OCI-LY1 (cell line): Measurements from ENCODE around the gene CASP3.

Experiments
- H2AFZ ChIP-seq: fragments of 200-600 bp; sonication (generic), shearing (Covaris generic); 2 replicates; pipeline ENCODE4 v1.6.0; 2014; ENCODE audit warnings: antibody characterized with exemption, mild to moderate bottlenecking, low read length
- H3F3A ChIP-seq: fragments of 200-600 bp; sonication (generic), shearing (Covaris generic); 2 replicates; pipeline ENCODE4 v1.6.0; 2014; ENCODE audit warnings: mild to moderate bottlenecking, antibody characterized with exemption, low read length, moderate library complexity; ENCODE audit not compliant: insufficient read depth
- H3K27ac ChIP-seq: fragments of 200-600 bp; sonication (generic); 2 replicates; pipeline ENCODE4 v1.5.1; 2014; ENCODE audit warnings: low read length, mixed run types, mild to moderate bottlenecking, low read depth; ENCODE audit not compliant: poor library complexity, severe bottlenecking
- H3K27me3 ChIP-seq: fragments of 200-600 bp; sonication (generic); 2 replicates; pipeline ENCODE4 v1.6.0; 2014; ENCODE audit warnings: antibody characterized with exemption, mild to moderate bottlenecking, low read length, moderate library complexity; ENCODE audit not compliant: insufficient read depth
- H3K36me3 ChIP-seq: fragments of 200-600 bp; sonication (generic); 2 replicates; pipeline ENCODE4 v1.6.1; 2014; ENCODE audit warnings: mild to moderate bottlenecking, antibody characterized with exemption, low read length, moderate library complexity, mixed read lengths; ENCODE audit not compliant: insufficient read depth
- H3K4me1 ChIP-seq: fragments of 200-600 bp; sonication (generic); 2 replicates; pipeline ENCODE4 v1.5.1; 2014; ENCODE audit warnings: mild to moderate bottlenecking, low read length, moderate library complexity; ENCODE audit not compliant: insufficient read depth, severe bottlenecking
- H3K4me2 ChIP-seq: fragments of 200-600 bp; sonication (generic), shearing (Covaris generic); 2 replicates; pipeline ENCODE4 v1.6.1; 2014; ENCODE audit warnings: low read length
- H3K4me3 ChIP-seq: fragments of 200-600 bp; sonication (generic); 2 replicates; pipeline ENCODE4 v1.5.1; 2014; ENCODE audit warnings: low read length, low read depth, mild to moderate bottlenecking, mixed read lengths; ENCODE audit not compliant: poor library complexity, severe bottlenecking
- H3K79me2 ChIP-seq: fragments of 200-600 bp; shearing (Covaris generic); 2 replicates; pipeline ENCODE4 v1.6.1; 2016; ENCODE audit warnings: mixed run types, low read length, mixed read lengths; ENCODE audit not compliant: insufficient read depth
- H3K9ac ChIP-seq: fragments of 200-600 bp; sonication (generic), shearing (Covaris generic); 2 replicates; pipeline ENCODE4 v1.6.1; 2014; ENCODE audit warnings: mild to moderate bottlenecking, low read length, mixed read lengths
- H3K9me2 ChIP-seq: fragments of 200-600 bp; sonication (generic), shearing (Covaris generic); 2 replicates; pipeline ENCODE4 v1.6.1; 2014; ENCODE audit warnings: low read depth, mild to moderate bottlenecking, low read length, mixed read lengths
- H3K9me3 ChIP-seq: fragments of 200-600 bp; shearing (Covaris generic); 2 replicates; pipeline ENCODE4 v1.6.1; 2014; ENCODE audit warnings: low read length, mixed read lengths
- H4K20me1 ChIP-seq: fragments of 200-600 bp; sonication (generic), shearing (Covaris generic); 2 replicates; pipeline ENCODE4 v1.6.0; 2016; ENCODE audit warnings: mild to moderate bottlenecking, low read length; ENCODE audit not compliant: insufficient read depth
- EZH2 ChIP-seq: fragments of 200-600 bp; sonication (generic), shearing (Covaris generic); IDR thresholded peaks from 2 replicates; pipeline ENCODE4 v1.8.0; 2017; ENCODE audit warnings: borderline replicate concordance, mixed run types, mild to moderate bottlenecking, antibody characterized with exemption, low read length, moderate library complexity, mixed read lengths
- TF ChIP-seq, protein P1 (sequence below): fragments of 200-600 bp; sonication (generic), shearing (Covaris generic); IDR thresholded peaks from 2 replicates; pipeline ENCODE4 v1.5.1; 2017; ENCODE audit warnings: mild to moderate bottlenecking, antibody characterized with exemption, low read length, moderate library complexity, mixed read lengths

Gene CASP3

DNA sequence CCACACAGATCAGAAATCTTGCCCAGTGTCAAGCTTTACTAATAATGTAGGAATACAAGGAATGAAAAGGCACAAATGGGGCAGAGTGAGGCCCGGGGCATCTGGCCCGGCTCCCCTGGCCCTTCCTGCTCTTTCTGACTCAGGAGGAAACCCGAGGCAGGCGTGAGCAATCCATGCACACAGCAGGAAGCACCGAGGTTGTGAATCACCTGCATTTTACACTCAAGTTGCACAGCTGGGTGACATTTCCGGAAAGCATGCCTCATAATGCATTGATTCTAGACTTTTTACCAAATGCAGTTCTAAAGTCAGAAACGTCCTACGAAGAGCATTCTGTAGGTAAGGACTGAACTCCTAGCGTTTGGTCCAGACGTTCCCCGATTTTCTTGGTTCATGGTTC lies 39.2 kb upstream of the CASP3 start:
- no peak overlapping the region for H3K4me3 ChIP-seq
- no peaks in the 10 kb centered on the region for H3K27me3 ChIP-seq
- no peaks in the 10 kb centered on the region for H4K20me1 ChIP-seq
- no peak overlapping the region for H3K4me2 ChIP-seq
- no peak overlapping the region for H3K27ac ChIP-seq
- peaks cover 7% of the 10 kb centered on the region for H3K4me1 ChIP-seq
- TF ChIP-seq EZH2: no peak
- TF ChIP-seq, protein P1, sequence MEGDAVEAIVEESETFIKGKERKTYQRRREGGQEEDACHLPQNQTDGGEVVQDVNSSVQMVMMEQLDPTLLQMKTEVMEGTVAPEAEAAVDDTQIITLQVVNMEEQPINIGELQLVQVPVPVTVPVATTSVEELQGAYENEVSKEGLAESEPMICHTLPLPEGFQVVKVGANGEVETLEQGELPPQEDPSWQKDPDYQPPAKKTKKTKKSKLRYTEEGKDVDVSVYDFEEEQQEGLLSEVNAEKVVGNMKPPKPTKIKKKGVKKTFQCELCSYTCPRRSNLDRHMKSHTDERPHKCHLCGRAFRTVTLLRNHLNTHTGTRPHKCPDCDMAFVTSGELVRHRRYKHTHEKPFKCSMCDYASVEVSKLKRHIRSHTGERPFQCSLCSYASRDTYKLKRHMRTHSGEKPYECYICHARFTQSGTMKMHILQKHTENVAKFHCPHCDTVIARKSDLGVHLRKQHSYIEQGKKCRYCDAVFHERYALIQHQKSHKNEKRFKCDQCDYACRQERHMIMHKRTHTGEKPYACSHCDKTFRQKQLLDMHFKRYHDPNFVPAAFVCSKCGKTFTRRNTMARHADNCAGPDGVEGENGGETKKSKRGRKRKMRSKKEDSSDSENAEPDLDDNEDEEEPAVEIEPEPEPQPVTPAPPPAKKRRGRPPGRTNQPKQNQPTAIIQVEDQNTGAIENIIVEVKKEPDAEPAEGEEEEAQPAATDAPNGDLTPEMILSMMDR: no peak
- no peak overlapping the region for H2AFZ ChIP-seq
- peaks cover 13% of the 10 kb centered on the region; the same call in 1 of the 2 replicates for H3K36me3 ChIP-seq
- H3K9me3 ChIP-seq: no peaks in the 10 kb centered on the region
- H3K9me2 ChIP-seq: no peaks in the 10 kb centered on the region
- H3K79me2 ChIP-seq: no peaks in the 10 kb centered on the region
- no peaks in the 10 kb centered on the region for H3F3A ChIP-seq
- H3K9ac ChIP-seq: no peak overlapping the region

DNA sequence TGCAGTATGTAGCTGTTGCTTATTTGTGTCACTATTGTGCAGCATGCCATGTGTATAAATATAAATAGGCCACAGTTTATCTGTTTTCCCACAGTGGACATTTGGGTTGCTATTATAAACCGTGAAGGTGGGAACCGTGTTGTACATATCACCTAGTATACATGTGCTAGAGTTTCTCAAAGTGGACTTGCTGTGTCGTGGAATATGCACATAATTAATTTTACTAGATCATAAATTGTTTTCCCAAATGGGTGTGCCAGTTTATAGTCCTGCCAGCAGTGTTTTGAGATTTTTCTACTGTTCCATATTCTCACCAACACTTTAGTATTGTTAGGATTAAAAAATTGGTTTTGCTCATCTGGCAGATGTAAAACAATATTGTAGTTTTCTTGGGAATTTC lies 38.8 kb upstream of the CASP3 start:
- Histone ChIP-seq H2AFZ (no peak overlapping the region), H3K4me1 (peaks cover 7% of the 10 kb centered on the region), H3K27ac (no peak overlapping the region), H3K9me2 (no peaks in the 10 kb centered on the region), H4K20me1 (no peaks in the 10 kb centered on the region), H3F3A (no peaks in the 10 kb centered on the region), H3K27me3 (no peaks in the 10 kb centered on the region), H3K4me2 (no peak overlapping the region), H3K9me3 (no peaks in the 10 kb centered on the region), H3K9ac (no peak overlapping the region), H3K36me3 (peaks cover 10% of the 10 kb centered on the region; the same call in 1 of the 2 replicates), H3K4me3 (no peak overlapping the region), H3K79me2 (no peaks in the 10 kb centered on the region)
- TF ChIP-seq, protein P1: no peak
- no peak for TF ChIP-seq EZH2

DNA sequence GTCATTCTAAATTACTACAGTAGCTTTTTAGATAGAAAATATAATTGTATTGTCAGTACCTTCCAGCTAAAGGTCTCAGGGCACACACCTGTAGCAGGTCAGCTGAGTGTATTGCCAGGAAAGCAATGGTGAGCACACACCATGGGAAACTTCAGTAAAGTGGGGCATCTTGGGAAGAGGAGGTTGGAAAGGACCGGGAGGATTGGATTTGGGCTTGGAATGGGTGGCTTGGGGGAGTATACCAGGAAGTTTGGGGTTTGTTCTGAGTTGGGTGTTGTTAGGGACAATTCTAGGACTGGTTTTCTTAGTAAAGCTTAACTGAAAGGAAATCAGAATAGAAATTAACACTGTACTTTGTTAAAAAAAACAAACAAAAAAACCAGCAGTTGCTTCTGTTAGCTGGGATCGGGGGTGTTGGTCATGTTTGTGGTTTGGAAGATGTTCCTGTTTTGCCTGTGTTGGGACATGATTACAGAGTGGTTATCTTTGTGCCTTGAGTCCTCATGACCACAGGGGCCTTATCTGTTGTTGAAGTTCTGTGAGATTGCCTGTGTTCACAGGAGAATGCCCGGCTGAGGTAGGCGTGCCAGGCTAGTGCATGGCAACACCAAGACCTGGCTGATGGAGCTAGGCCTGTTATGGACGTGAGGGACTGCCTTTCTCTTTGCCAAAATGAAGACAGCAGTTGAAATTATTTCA lies 35.4 kb upstream of the CASP3 start:
- no peak overlapping the region for H3K4me2 ChIP-seq
- no peak overlapping the region for H2AFZ ChIP-seq
- TF ChIP-seq, protein P1: no peak
- no peak for TF ChIP-seq EZH2
- no peak overlapping the region for H3K9ac ChIP-seq
- no peak overlapping the region for H3K27ac ChIP-seq
- no peaks in the 10 kb centered on the region for H3K9me2 ChIP-seq
- no peak overlapping the region for H3K4me3 ChIP-seq
- H3K36me3 ChIP-seq: no peaks in the 10 kb centered on the region
- no peaks in the 10 kb centered on the region for H3F3A ChIP-seq
- H4K20me1 ChIP-seq: no peaks in the 10 kb centered on the region
- H3K27me3 ChIP-seq: no peaks in the 10 kb centered on the region
- H3K9me3 ChIP-seq: no peaks in the 10 kb centered on the region
- H3K79me2 ChIP-seq: no peaks in the 10 kb centered on the region
- H3K4me1 ChIP-seq: peaks cover 7% of the 10 kb centered on the region
